GM19452 (cell line): ENCODE data around the gene ENTHD1.

Source experiments
- ATAC-seq: cut with Tn5 transposase; IDR thresholded peaks from one replicate; pipeline ENCODE4 v1.9.1; 2021; ENCODE audit not compliant: unreplicated experiment

ENTHD1 gene

GRCh38 chr22:39718921-39719475, 174.6 kb downstream of the ENTHD1 start:
- ATAC-seq = no peak

GRCh38 chr22:39718206-39718605, 175.4 kb downstream of the ENTHD1 start:
- no peak for ATAC-seq

DNA sequence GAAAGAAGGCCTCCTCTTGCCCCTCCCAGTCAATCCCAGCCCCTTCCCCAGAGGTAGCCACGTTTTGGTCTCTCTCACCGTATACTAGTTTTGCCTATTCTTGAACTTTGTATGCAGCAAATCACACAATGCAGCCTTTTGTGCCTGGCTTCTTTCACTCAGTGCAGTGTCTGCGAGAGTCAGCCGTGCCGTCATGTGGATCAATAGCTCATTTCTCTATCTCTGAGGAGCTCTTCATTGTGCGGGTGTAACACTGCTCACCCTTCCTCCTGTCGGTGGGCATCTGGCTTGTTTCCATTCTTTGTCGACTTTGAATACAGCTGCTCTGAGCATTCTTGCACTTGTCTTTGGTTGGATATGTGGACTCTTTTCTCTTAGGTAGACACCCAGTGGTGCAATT, 176.5 kb downstream of the ENTHD1 start:
- no peak for ATAC-seq

DNA sequence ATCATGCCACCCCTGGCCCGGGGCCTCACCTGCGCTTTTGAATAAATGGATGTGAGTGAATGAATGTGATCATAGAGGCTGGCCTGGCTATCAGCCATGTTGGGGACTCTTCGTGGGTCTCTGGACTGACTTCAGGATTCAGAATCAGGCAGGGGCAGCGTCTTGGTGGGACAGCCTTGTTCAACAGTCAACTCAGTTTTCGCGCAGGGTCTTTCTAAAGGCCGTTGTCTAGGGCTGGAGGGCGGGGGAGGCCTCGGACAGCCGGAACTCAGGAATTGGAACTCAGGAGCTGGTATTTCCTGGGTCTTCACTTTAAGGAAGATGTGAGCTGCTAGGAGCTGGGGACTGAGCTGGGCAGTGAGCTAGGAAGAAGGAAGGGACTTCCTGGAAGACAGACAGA, 177.0 kb downstream of the ENTHD1 start:
- ATAC-seq = no peak

DNA sequence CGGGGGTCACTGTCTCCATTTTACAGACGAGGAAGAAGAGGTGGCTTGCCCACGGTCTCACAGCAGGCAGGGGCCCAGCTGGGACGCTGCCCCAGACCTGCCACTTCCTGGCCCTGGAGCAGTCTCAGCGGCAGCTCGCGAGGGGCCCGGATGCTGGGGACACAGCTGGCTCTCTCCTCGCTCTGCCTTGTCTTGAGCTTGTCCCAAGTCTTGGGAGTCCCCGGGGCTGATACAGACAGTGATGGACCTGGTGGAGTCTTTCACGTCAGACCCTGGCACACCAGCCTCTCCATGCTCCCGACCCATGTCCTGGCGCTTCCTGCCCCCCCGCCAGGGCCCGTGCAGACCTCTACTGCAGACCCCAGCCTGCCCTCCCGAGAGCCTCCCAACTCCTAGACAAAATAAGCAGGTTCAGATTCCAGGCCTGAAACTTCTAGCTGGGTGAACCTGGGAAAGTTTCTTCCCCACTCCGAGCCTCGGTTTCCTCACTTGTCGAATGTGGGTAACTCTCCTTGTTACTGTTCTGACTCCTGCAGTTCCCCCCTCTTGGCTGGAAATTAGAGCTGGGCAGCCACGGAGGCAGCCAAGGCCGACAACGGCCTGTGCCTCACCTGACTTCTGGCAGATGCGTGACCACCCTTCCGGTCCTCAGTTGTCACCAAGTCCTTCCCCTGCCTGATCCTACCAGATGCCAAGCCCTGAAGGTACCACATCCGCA, 177.6 kb downstream of the ENTHD1 start:
- no peak for ATAC-seq

DNA sequence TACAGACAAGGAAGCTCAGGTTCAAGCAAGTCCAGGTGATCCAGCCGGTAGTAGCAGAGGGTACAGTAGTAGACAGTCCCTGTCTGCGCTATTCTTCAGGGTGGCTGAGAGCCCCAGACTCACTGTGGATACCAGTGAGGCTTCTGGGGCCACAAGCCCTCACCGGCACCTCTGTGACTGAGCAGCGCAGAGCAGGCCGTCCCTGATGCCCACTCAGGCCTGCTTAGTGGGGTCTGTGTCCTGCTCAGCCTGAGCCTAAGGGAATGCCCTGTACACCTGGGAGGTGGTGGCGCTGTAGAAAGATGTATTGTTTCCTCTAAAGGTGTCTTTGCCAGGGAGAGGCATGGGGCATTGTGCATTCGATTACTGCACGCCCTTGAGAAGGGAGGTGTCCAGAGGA, 179.2 kb downstream of the ENTHD1 start:
- no peak for ATAC-seq

DNA sequence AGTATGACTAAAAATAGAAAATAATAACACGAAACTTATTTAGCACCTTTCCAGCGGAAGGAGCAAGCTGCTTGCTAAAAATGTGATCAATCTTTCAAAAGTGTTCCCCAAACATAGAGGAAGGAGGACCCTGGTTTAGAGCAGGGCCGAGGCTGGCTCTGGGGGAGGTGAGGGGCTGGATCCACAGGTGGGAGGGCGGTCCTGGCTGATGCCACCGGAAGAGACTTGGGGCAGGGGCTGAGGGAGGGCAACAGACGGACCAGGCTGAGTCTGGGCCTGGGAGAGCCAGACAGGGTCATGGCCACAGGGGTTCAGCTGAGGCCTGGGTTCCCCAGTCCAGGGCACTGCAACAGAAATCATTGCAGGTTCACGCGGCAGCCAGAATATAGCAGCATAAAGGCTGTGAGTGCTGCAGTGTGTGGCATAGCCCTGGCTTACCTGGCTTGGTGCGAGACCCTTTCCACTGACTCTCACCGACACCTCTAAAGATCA, 179.7 kb downstream of the ENTHD1 start:
- no peak for ATAC-seq

DNA sequence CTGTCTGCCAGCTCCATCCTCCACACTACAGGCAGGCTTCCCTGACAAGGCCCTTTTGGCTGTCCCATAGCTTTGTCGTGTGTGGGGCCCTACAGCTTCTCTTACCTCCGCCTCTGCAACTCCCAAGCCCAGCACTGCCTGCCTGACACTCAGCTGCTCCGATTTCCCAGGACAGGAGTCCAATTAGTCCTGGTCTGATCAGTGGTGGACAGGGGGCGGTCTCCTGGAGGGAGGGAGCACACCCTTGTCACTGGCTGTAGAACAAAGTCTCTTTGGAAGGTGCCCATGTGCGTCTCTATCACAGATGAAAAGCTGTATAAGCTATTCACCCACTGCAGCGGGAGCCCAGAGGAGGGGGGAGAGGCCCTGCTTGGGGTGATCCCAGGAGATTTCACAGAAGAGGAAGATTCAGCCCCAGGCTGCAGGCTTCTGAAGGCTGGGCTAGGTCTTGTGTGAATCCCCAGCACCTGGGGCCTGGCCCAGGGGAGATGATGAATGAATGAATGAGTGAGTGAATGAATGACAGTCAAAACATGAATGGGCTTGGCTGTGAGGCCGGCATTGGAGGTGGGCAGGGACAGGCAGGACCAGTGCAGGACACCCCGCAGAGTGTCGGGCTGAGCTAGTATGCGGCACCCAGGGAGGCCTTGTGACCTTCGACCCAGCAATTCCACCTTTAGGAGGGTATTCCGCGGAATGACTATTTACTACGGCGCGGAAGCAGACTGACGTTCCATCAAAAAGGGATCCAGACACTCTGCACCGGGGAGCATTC, 180.6 kb downstream of the ENTHD1 start:
- ATAC-seq = no peak

- no peak for ATAC-seq
Observed at GRCh38 chr22:39712081-39712480, 181.5 kb downstream of the ENTHD1 start.

GRCh38 chr22:39710380-39711150, 183.0 kb downstream of the ENTHD1 start:
- no peak for ATAC-seq

DNA sequence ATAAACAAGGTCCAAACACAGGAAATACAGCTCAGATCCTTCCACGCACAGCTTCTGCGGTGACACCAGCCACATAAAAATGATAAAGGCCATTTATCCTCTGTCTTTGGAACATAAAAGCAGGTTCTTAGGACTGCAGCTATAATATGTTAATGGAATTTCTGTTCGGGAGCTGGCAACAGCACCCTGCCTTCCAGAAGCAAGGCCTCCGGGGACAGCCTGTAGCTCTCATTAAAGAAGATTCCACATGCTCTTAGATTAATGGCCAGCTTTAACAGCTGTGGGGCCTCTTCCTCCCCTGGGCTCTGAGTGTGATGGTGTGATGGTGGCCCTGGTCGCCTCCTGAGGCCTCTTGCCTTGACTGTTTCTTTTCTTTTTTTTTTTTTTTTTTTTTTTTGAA, 185.7 kb downstream of the ENTHD1 start:
- no peak for ATAC-seq

- no peak for ATAC-seq
Observed at GRCh38 chr22:39707351-39707750, 186.2 kb downstream of the ENTHD1 start.

GRCh38 chr22:39706376-39707140, 187.0 kb downstream of the ENTHD1 start:
- ATAC-seq = no peak

- ATAC-seq = no peak
Observed at GRCh38 chr22:39705386-39705785, 188.2 kb downstream of the ENTHD1 start.

DNA sequence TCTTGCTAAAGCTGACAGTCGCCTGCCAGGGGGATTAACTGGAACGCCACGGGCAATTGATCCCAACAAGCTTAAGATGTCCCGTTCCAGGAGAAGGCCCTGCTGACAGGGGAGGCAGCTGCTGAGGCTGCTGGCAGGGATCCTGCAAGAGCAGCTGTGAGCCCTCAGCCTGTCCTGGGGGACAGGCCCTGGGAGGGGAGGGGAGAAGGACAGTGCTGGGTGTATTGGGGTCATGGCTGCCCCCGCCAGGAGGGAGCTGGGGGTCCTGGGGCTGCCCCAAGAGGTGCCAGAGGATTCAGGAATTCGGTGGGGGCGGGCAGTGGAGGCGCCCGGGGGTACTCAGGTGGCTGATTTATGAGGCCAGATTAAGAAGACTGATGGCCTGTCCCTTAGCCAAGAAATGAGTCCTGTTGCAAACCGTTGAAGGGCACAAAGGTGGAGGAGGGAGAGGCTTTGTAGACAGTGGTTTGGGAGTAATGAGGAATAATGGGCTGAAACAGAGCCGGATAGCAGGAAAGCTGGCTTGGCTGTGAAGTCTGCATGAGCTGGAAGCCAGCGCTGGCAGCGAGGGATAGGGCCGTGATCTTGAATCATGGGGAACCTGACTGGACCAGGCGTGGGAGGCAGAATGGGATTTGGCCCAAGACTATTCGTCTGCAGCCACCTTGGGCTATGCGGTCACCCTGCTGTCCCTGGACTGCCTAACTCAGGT, 189.5 kb downstream of the ENTHD1 start:
- no peak for ATAC-seq

- no peak for ATAC-seq
Observed at GRCh38 chr22:39703091-39703490, 190.5 kb downstream of the ENTHD1 start.

DNA sequence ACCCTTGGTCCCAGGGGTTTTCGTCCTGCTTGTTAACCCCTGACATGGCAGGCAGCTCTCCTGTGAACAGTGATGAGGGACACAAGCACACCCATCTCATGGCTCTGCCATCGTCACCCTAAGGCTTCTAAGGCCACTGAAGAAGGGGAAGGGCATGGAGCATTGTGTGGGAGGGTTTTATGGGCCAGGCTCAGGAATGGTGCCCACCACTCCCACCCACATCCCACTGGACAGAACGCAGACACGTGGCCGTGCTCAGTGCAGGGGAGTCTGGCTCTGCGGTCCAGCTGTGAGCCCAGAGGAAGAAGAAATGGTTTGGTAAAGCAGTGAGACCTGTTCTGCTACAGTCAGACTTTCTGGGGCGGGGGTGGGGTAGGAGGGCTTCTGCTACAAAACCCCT, 193.0 kb downstream of the ENTHD1 start:
- no peak for ATAC-seq

DNA sequence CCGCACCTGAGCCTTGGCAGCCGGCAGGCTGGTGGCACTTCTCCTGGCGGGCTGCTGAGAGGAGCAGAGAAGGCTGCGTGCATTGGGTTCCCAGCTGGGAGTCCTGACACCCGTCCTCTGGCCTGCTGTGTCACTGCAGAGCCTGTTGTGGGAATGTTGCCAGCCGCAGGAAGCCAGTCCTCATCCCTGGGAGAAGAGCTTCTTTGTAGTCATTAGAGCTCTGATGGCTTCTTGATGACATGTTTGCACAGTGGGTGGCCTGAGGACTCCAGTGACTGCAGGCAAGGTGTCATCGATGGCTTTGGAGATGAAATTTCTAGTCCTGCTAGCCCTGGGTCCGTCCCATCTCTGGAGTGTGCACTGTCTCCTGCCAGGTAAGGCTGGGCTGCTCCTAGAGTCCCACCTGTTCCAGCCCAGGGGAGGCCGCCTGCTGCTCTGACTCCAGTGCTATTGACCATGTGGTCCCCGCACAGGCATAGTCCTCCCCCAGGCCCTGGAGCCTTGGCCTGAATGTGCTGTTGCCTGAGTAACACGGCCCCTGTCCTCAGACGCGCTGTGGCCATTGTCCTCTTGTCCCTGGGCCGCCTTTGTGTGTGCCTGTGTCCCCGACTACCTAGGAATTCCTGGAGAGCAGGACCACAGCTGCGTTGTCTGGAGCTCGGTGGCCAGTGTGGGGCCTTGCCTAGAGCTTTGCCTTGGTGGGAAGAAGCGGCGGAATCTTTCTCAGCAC, 193.8 kb downstream of the ENTHD1 start:
- ATAC-seq = no peak

GRCh38 chr22:39697790-39698430, 195.7 kb downstream of the ENTHD1 start:
- ATAC-seq = no peak
